ENCODE results near the gene ASB8.

ASB8 gene, protein sequence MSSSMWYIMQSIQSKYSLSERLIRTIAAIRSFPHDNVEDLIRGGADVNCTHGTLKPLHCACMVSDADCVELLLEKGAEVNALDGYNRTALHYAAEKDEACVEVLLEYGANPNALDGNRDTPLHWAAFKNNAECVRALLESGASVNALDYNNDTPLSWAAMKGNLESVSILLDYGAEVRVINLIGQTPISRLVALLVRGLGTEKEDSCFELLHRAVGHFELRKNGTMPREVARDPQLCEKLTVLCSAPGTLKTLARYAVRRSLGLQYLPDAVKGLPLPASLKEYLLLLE

DNA sequence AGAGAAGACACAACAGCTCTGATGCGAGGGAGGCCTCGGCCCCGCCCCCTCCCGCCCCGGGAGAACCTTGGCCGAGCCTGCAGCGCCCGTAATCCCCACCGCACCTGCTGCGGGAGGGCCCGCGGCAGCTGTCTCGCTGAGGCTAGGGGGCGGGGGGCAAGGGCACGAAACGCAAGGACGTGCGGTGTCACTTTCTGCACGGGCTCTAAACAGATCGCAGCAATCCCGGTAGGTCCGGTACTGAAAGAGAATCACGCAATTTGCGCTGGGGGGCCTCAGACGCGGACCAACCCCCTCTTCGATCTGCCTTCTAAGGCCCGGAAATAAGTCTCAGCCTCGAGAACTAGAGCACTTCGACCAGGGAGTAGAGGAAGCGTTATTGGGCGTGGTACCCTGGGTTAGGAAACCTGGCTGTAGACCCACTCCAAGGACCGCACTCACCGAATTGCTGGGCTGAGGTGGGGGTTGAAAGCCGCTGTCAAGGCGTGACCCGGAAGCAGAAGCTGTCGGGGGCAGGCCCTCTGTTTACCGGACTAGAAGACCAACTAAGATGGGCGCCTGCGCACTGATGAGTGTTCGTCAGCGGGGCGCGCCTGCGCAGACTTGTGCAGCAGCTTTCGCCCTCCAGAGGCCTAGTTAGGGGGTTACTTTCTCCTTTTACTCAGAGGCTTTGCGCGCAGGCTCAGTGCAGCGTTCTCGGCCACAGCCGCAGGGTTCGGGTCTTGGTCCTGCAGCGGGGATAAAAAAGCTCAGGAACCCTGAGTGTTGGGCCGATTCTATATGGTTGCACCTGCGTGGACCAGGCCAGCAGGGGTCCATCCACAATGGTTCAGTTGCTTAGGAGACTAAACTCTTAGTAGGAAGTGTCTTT, at the start of gene ASB8:
Gene ASB8, minus strand, starts transcription at position 498 of the 871 bp plus-strand sequence. CDS start 4,019 bp downstream, outside the sequence.
- peak; percentile 96 for DNase-seq

DNA sequence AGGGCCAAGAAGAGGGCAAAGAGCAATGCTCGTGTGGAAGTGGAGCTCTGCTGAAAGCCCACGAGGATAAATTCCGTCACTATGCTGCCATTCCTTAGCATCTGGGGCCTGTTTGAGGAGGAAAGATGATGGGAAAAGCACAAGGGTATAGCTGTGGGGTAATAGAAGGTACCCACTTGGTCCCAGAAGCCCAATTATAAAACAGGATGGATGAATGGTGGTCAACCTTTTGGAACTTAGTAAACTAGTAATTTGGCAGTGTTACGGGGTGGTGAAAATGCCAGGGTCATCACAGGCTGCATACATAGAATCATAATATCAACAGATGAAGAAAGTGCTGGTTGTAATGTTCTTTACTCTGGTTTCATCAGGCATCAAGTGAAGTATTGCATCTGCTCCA, 45.9 kb upstream of the ASB8 start, which contains the start of gene OR10AD1:
Gene OR10AD1, minus strand, starts transcription at position 101 of the 400 bp plus-strand sequence. Its CDS starts 0 bp downstream, at position 101.
- DNase-seq: no peak

DNA sequence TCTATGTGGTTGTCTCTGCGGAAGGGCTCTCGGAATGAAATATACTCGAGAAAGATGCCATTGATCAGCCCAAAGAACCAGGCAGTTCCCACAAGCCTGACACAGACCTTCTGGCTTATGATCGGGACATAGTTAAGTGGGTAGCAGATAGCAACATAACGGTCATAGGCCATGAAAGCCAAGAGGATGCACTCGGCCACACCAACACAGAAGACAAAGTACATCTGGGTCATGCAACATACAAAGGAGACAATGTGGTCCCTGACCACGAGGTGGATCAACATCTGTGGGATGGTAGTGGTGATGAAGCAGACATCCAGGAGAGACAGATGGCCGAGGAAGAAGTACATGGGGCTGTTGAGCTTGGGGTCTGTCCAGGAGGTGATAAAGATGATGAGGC, 45.5 kb upstream of the ASB8 start:
- DNase-seq: no peak

DNA sequence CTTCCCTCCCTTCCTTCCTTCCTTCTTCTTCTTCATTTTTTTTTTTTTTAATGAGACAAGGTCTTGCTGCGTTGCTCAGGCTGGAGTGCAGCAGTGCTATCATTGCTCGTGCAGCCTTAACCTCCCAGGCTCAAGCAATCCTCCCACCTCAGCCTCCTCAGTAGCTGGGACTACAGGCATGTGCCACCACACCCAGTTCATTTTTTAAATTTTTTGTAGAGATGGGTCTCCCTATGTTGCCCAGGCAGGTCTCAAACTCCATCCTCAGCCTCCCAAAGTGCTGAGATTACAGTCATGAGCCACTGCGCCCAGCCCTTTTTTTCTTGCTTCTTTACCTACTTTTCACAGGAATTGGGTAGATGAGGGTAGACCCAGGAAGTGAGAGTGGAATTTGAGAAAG, 44.2 kb upstream of the ASB8 start:
- no peak for DNase-seq

DNA sequence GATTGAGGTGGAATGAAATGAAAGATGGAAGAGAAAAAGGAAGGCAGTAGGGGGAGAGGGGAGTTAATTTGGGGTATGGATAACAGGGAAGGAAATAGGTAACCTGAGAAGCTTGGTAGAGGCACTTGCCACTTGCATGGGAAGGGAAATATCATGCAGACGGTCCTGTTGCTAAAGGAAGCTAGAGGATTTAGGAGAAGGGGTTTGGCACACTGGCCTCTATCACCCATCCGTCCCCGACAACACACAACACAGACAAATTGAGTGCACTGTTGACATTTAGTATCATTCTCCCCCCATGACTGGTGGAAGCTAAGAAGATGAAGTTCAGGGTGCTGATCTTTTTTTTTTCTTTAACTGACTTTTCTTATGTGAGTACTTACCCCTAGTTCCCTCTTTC, 43.8 kb upstream of the ASB8 start:
- no peak for DNase-seq

DNA sequence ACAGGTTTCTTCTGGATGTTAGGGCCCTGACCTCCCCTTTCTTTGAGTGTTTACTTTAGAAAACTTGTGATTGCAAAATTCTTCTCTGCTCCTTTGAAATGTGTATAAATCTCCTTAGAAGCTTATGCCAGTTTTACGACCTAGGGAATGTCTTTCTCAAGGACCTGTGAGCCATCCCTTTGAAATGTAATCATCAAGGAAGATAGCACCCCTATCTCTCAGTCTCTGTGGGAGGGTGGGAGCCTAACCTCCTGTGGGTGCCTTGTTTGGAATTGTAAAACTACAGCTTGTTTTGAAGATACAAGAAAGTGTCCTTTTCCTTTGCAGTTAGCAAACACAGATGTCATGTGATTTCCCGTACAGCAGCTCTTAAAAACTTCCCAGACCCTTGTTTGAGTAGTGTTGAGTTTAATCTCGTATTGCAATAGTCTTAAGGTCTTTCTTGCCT, 42.5 kb upstream of the ASB8 start:
- DNase-seq: no peak

DNA sequence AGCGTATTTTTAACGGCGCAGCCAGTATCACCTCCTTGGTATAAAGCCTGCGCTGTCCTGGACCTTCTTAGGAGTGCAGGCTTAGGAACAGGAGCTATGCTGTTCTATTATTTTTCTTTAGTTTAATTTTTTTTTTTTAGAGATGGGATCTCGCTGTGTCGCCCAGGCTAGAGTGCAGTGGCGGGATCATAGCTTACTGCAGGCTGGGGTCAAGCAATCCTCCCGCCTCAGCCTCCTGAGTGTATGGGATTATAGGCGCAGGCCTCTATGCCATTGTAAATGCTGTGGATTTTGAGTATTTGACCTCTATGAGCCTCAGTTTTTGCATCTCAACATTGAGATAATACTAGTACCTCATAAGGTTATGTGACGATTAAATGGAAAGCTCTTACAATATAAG, 41.7 kb upstream of the ASB8 start:
- no peak for DNase-seq

DNA sequence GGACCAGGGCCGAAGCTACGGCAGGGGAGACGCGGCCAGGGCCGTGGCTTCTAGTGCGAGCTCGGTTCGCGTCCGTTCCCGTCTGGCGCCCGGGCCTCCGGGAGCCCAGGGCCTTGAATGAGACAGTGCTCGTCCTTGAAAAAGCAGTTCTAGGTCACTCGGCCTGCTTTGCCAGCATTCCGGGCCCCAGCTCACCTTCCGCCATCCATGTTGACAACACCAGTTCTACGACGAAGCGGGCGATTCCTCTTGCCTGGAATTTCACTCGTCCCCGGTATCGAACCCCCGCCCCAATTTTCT, 41.3 kb upstream of the ASB8 start:
- no peak for DNase-seq

DNA sequence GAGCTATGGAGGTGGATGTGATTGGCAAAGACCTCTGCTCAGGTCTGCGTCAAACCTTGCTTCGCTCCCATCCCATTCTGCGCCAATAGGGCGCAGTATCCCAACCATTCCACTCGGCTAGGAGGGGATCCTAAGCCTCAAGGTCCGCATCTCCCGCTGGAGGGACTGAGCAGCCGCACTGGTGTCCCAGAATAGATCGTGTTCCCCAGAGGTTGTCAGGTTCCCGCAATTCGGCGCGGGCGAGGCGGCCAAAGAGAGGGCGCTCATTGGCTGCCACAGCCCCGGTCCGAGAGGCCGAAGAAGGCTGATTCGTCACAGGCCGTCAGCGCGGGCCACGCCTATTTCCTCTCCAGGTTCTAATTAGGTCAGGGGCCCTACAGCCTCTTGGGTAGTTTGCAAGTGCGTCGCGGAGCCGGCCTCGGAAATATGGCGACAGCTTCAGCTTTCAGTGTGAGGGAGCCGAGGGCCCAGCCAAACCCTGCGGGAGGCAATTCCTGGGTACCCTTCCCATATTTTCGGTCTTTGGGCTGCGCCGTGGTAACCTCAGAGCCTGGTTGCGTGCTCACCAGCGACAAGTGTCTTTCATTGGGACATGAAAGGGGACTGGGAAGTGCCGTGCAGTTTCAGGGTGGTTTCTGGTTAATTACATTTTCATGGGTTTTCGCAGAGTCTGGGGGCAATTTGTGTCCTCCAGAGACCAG, 40.8 kb upstream of the ASB8 start:
- DNase-seq: peak; percentile 73

DNA sequence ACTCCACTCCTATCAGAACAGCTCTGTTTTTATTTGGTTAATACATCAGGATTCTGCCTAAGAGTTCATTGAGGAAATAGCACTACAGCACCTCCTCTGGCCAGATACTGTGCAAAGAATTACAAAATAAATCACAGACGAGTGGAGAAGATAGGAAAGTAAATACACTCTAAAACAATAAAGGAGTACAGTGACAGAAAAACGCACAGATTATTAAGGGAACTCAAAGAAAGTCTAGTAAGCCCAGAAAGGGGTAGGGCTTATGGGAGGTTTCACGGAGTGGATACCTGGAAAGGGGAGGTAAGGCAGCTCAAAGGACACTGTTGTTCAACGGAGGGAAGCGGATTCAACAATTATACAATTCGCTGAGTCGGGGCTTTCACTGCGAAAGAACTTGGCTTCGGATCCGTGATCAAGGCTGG, 40.2 kb upstream of the ASB8 start:
- DNase-seq: no peak

DNA sequence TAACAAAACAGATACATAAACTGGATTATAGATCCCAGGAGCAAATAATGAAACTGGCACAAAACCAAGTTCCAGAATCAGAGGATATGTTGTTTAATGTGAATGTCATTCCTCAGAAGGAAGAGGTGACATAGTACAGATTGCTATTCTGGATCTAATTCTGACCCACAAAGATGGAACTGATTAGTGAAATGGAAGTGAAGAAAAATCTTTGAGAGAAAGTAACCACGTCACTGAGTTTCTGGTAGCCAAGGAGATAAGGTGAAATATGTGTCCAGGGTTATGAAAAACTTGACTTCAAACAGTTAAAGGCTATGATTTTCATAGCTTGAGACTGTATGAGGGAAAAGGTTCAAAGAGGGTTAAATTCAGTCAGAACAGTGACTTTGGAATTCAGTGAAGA, 37.5 kb upstream of the ASB8 start:
- no peak for DNase-seq

DNA sequence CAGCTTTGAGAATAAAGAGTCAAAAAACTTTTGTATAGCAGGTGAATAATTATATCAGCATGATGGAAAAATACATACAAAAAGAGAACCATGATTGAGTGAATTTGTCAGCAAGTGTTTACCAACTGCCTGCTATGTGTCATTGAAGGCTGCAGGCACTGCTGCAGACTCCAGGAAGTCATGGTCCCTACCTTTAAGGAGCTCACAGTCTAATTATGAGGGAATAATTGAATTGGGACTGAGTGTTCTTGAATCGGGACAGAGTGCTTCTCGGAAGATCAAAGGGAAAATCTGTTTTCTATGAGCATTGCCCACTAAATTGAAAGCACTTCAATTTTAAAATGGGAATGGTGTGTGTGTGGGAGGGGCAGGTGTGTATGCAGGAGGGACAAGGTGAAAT, 36.3 kb upstream of the ASB8 start:
- no peak for DNase-seq

DNA sequence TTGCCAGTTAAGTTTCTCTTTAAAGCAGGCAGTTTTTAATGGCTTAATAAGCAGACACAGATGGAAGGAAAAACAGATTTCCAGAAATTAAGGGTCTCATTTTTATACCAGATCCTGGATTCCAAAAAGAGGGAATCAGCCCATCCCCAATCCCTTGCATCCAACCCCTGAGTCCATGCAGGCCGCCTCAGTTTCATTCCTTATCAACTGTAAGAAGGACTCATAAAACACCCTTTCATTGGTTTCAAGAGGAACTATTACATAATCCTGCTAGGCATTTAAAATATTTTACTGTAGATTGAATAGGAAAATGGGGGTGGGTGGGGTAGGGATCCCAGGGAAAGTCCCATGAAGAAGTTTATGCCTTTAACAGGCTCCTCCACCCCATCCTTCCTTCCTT, 35.5 kb upstream of the ASB8 start:
- DNase-seq: no peak

DNA sequence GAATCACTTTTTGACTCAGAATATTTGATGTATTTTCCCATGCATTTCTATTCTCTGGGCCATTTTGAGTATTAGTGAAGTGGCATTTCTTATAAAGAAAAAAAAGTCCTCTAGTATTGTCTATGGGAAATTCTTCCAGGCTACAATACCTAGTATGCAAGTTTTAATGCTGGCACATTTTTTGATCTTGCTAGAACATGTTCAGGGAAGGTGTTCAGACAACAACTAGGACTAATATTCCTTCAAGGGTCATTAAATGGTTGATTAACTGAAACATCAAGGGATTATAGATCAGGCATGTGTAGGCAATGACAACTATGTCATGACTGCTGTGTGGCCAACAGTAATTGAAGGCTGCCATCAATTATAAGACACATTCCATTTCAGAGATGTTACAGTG, 33.8 kb upstream of the ASB8 start:
- DNase-seq: no peak

DNA sequence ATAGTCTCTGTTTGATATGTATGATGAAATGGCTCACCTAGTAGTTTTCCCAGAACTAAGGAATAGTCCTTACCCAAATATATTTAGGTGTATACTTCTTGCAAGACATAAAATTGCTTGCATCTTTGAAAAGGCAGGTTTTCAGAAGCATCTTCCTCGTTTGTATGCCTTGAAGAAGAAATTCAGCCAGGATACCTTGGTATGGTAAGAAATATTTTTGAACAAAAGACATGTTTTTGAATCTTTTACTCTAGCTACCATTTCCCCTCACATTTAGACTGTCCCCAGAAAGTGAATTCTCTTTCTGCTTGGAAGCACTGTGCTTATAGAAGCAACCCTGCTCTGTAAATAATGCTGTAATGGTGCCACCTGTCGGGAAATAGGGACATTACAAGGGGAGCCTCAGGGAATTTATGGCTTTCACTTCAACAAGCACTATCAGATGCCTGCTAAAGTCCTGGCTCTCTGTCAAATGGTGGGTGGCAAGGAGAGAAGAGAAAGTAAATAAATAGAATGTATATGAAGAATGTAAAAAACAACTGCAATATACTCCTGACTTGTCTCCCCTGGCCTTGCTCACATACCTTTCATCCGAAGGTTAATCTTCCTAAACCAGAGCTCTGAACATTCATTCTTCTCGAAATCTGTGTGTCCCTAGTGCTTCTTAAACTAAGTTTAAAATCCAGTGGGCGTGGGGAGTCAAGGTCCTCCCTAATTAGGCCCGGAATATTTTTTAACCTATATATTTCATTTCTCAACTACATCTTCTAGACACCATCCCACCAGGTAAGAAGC, 32.2 kb upstream of the ASB8 start:
- DNase-seq: no peak

DNA sequence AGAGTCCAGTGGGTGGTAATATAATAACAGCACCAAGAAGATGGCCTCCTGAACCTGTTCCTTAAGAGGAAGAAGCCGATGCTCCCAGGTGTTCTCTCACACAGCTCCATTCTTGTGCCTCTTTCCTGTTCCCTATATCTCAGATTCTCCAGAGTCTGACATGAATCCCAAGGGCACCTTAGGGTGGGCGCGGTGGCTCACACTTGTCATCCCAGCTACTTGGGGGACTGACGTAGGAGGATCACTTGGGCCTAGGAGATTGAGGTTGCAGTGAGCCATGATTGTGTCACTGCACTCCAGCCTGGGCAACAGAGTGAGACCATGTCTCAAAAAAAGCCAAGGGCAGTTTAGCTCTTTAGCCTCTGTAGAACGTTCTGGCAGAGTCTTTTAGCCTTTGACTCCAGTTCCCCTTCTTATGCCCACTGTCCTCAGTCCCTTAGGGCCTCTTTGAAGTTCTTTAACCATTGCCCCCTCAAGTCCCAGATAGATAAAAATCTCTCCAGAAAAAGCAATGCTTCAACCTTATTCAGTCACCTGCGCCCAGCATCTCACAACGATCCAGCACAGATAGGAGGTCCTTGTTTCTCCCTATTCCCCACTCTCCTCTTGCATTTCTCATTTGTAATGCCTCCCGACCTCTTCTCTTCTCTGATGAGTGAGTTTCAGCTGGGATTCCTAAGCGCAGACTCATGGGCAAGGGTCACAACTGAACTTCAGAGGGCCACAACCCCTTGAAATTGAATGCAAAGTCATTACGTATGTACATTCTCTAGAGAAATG, 30.8 kb upstream of the ASB8 start:
- no peak for DNase-seq

DNA sequence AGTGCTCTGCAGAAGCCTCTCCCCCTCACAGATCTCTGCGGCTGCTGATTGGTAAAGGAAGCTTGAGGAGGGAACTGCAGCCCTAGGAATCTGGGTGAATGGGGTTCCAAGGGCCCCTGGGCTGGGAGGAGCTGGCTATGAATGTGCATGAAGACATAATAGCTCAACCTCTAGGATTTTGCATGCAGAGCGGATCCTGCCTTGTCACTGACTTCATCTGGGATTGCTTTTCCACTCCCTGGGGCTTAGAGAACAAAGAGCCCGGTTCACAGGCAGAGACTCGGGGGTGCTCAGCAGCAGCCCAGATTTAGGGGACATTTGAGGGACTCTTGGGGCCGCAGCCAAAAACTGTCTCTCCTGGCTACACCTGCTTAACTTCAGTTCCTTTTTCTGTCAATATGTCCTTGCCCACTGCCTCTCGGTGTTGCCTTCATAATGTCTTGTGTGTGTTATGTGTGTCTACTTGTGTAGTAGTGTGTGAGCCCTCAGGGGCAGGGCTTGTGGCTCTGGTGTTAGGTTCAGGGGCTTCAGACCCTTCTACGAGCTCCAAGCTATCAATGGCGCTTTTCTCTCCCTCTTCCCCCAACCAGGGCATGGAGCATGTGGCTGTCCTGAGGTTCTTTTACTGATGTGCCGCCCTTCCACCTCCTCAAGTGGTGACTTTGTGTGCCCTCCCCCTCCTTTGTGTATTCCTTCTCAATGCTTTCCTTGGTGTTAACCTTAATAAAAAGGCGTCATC, 28.0 kb upstream of the ASB8 start:
- no peak for DNase-seq

DNA sequence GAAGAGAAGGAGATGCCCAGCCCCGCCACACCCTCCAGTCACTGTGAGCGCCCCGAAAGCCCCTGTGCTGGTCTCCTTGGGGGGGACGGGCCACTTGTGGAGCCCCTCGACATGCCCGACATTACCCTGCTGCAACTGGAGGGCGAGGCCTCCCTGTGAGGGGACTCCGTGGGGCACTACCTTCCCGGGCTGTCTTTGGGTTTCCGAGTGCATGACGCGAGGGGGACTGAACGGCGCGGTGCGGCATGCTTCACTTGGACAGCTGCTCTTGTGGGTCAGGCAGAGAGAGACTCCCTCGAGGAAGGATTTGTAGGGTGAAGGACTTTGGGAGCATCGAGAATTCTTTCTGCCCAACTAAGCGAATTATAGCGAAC, 27.2 kb upstream of the ASB8 start:
- no peak for DNase-seq

DNA sequence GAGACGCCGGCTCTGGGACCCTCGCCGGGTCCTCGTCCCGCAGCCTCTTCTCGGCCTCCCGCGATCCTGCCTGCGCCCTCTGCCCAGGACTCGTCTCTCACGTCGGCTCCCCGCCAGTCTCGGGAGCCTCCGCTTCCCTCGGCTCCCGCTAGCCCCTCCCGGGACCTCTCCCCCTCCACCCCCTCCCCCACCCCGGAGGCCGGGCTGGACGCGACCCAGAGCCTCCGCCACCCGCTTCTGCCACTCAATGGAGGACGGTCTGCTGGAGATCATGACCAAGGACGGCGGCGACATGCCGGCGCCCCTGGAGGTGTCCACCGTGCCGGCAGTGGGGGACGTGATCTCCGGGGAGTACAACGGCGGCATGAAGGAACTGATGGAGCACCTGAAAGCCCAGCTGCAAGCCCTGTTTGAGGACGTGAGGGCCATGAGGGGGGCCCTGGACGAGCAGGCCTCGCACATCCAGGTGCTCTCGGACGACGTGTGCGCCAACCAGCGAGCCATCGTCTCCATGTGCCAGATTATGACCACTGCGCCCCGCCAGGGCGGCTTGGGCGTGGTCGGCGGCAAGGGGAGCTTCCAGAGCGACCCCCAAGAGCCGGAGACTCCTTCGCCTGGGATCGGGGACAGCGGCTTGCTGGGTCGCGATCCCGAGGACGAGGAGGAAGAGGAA, 26.7 kb upstream of the ASB8 start:
- no peak for DNase-seq

DNA sequence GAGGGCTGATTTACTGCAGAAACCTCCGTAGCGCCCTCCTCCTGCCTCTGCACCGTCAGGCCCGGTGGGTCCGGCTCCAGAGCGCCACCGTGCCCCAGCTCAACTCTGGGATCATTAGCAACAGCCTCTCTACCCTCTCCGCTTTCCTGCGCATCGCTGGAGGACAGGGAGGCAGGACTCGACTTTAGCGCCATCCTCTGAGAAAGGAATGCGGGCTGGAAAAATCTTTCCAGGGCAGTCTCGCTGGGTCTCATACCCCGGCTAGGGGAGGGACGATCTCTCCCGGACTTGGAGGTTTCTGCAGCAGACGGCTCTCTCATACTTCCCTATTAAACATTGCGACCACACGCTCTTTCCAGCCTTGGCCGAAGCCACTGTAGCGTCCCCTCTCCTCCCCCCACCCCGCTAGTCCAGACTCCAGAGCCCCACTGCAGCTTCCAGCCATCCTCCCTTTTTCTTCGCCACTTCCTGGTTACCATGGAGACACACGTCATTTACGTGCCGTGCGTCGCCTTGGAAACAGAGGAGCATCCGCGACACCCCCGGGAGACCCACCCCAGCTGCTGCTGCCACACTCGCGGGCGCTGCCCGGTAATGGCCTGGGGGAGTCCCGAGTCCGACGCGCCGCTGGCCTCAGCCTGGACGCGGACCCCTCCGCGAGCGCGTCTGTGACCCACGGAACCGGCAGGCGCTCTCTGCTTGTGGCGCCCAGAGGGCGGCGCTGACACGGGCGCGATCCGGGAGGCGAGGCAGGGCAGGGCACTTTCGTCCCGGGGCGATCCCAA, 26.0 kb upstream of the ASB8 start, which contains the start of gene CCDC184:
Gene CCDC184, plus strand, starts transcription at position 554 of the 785 bp plus-strand sequence. CDS start 479 bp downstream, outside the sequence.
- no peak for DNase-seq
